T-helper 9 cell (primary cell): ENCODE measurements around the gene SDE2.
"Not testable (repeated sequence)": the region's sequence is repeated elsewhere in the genome, so short reads cannot be mapped to it uniquely, and the experiment has no call there.

ENCODE experiments used
- DNase-seq: peaks from one replicate; pipeline ENCODE4 v3.0.0-alpha.2; 2020

The SDE2 gene

GRCh38 chr1:225973158-225973557, 26.0 kb downstream of the SDE2 start:
- DNase-seq = no peak

GRCh38 chr1:225972344-225973152, 26.6 kb downstream of the SDE2 start:
- DNase-seq = no peak

GRCh38 chr1:225970592-225971157, 28.5 kb downstream of the SDE2 start:
- not testable (repeated sequence) for DNase-seq

- DNase-seq = not testable (repeated sequence)
Observed at GRCh38 chr1:225969751-225970150, 29.4 kb downstream of the SDE2 start.

- DNase-seq = no peak
Observed at GRCh38 chr1:225965231-225965630, 33.9 kb downstream of the SDE2 start.

GRCh38 chr1:225963735-225964530, 35.2 kb downstream of the SDE2 start:
- DNase-seq = no peak

GRCh38 chr1:225962440-225962975, 36.6 kb downstream of the SDE2 start:
- peak; percentile 58 for DNase-seq

GRCh38 chr1:225961659-225962439, 37.3 kb downstream of the SDE2 start:
- DNase-seq = no peak

GRCh38 chr1:225958041-225958440, 41.1 kb downstream of the SDE2 start:
- DNase-seq = no peak

GRCh38 chr1:225954753-225955152, 44.4 kb downstream of the SDE2 start:
- no peak for DNase-seq

GRCh38 chr1:225953315-225953714, 45.8 kb downstream of the SDE2 start:
- DNase-seq = no peak

- DNase-seq = no peak
Observed at GRCh38 chr1:225950905-225951497, 48.1 kb downstream of the SDE2 start.

- no peak for DNase-seq
Observed at GRCh38 chr1:225949041-225949440, 50.1 kb downstream of the SDE2 start.

- DNase-seq = no peak
Observed at GRCh38 chr1:225946803-225947202, 52.3 kb downstream of the SDE2 start.

GRCh38 chr1:225946082-225946620, 53.0 kb downstream of the SDE2 start:
- no peak for DNase-seq

GRCh38 chr1:225945564-225945963, 53.6 kb downstream of the SDE2 start:
- no peak for DNase-seq

GRCh38 chr1:225944951-225945350, 54.2 kb downstream of the SDE2 start:
- DNase-seq = no peak

GRCh38 chr1:225944387-225944786, 54.8 kb downstream of the SDE2 start:
- no peak for DNase-seq

- no peak for DNase-seq
Observed at GRCh38 chr1:225943582-225943981, 55.6 kb downstream of the SDE2 start.

GRCh38 chr1:225942574-225942973, 56.6 kb downstream of the SDE2 start:
- DNase-seq = no peak

- DNase-seq = no peak
Observed at GRCh38 chr1:225941942-225942222, 57.3 kb downstream of the SDE2 start.
